HG03342 (cell line): ENCODE results near the gene ADGRA3.
"Not testable (repeated sequence)": the region's sequence is repeated elsewhere in the genome, so short reads cannot be mapped to it uniquely, and the experiment has no call there.

Source experiments
- ATAC-seq: cut with Tn5 transposase; IDR thresholded peaks from one replicate; pipeline ENCODE4 v1.9.1; 2021; ENCODE audit warnings: mild to moderate bottlenecking, moderate library complexity; ENCODE audit not compliant: unreplicated experiment

The ADGRA3 gene

DNA sequence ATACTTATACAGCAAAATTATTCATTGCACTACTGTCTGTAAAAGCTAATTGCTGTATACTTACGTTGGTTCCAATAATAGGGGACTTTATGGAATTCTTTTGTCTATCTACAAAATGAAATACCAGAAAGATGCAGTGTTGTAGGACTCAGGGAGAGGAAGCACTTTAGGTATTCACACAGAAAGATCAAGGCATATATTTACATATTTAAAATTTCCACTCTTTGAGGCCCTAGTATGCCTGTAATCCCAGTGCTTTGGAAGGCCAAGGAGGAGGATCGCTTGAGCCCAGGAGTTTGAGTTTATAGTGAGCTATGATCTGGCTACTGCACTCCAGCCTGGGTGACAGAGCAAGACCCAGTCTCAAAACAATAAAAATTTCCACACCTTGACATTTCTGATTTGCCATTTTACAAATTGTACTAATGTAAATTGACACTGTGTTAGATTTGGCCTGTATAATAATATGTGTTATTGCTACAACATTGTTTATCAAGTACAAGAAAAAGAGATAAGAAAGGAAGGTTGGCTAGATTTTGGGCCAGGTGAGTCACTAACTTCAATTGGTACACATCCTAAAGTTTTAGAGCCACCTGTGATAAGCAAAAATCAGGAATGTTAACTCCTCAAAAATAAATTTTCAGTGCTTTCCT, 35.1 kb downstream of the ADGRA3 start:
- ATAC-seq = no peak

DNA sequence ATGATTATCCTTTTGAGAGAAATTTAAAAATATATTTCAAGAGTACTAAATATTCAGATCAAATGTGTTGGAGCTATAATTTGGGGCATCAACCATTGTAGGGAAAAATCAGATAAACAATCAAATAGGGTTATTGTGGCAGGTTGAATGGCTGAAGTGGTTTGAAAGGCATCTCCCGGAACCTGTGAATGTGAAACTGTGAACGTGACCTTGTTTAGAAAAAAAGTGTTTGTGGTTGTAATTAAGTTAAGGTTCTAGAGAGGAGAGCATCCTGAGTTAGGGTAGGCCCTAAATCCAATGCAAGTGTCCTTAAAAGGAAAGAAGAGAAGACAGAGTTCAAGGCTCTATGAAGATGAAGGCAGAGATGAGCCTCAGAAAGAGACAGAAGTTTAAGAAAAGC, 37.4 kb downstream of the ADGRA3 start:
- ATAC-seq = no peak

DNA sequence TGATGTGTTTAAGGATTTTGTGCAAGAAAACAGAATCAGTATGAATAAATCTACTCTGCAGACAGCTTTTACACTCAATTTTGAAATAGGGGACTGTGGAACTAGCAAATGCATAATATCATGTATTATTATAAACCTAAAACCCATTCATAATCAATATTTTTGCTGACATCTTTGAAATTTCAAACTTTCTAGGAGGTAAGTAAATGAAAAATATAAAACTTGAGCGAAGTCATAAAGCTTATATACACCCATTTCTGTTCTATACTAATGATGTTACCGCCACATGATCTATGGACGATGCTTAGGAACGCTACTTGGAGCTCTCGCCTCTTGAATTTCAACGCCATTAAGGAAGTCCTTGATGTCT, 38.1 kb downstream of the ADGRA3 start:
- ATAC-seq = no peak

DNA sequence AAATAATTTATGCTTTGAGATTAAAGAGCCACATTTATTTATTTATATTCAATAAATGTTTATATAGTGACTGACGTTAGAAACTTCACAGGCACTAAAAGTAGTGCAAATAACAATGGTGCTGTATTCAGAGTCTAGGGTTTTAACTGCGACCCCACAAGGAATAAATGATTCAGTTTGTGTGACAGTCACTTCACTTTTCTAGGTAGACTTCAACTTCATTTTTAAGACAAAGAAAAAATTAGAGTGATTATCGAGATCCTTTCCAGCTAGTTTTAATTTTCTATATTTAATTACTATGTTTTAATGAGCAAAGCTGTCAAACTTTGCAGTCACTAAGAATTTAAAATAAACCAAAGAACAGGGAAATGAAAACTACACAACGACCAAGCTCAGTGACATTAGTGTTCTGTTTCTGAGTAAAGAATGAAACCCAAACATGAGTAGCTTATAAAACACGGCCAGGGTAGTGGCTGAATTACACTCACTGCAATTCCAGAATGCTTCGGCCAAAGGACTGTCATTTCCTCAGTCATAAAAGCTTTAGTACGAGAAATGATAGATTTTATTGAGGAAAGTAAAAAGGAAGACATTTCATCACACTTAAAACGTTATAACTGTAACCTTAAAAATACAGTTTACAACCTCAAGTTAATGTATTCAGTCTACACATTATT, 38.6 kb downstream of the ADGRA3 start:
- ATAC-seq = no peak

DNA sequence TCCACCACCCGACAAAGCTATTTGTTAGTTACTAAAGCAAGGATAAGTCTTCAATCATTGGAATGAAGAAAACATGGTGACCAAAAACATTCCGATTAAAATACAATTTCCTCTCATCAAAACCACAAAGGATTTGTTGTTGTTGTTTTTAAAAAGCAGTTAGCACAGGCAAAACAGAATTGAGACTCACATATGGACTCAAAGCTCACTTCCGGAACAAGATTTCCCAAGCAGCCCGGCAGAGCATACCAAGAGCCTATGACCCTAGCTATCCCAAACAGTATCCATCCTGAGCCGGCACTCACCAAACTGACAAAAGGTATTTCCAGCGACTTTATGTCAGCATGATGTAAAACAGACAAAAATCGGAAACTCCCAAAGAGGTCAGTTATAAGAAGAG, 39.9 kb downstream of the ADGRA3 start:
- ATAC-seq = no peak

DNA sequence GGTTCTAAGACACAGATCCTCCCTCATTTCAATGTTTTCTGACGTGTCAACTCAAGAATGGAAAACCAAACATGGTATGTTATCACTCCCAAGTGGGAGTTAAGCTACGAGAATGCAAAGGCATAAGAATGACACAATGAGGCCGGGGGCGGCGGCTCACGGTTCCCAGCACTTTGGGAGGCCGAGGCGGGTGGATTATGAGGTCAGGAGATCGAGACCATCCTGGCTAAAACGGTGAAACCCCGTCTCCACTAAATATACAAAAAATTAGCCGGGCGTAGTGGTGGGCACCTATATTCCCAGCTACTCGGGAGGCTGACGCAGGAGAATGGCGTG, 40.6 kb downstream of the ADGRA3 start:
- ATAC-seq = not testable (repeated sequence)

DNA sequence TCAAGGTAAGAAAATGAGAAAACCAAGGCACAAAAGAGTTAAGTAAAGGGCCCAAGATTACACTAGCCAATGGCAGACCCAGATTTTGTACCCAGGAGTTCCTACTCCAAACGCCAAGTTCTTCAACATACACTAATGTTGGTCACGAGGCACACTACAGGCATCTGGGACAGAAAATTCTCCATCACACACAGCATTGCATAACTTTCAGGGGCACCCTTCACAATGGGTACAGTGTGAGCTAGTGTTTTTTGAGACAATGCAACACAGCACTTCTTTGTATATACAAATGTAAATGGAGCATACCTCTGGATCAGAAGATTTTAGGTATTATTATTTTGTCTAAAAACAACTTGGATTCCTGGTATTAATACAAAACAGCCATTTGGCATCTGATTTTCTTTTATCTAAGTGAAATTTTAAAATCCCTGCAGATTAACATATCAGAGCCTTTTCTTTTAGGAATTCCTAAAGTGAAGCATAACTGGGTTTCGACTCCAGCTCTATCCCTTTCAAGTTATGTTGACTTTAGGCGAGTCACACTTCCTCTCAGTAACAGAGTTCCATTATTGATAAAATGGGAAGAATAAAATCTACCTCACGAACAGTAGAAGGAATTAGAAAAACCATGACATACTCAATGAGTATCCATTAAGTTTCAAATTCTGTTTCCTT, 41.1 kb downstream of the ADGRA3 start:
- ATAC-seq = no peak

DNA sequence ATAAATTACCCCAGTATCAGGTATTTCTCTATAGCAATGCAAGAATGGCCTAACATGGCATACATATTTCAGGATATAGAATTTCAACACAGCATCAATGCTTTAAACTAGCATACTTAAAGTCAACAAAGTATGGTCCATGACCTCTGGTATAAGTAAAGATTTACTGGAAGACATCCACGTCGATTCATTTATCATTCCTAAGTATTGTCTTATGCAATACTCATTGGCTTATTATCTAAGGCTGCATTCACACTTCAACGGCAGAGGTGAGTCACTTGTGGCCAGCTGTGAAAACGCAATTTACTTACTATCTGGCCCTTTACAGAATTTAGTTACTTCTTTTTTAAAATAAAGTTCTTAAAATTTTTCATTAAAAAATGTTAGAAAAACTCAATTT, 42.6 kb downstream of the ADGRA3 start:
- ATAC-seq = no peak

DNA sequence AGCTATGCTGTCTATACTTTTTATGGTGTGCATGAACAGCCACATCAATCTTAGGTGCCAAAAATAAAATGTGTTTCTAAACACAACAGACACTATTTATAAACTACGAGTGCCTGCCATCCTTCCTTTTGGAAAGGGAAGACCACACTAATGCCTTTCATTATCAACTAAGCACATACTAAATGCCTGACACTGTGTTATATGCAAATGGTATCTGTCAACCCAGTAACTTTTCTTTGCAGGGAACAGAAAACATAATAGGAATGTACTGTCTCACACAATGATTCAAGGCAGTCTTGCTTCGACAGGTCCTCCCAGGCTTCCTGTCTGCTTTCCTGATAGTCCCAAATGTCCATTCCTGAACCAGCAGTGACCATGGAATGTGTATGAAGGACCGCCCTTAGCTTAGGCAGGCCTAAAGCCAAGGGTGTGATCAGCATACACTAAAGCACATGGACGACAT, 43.8 kb downstream of the ADGRA3 start:
- ATAC-seq = no peak

DNA sequence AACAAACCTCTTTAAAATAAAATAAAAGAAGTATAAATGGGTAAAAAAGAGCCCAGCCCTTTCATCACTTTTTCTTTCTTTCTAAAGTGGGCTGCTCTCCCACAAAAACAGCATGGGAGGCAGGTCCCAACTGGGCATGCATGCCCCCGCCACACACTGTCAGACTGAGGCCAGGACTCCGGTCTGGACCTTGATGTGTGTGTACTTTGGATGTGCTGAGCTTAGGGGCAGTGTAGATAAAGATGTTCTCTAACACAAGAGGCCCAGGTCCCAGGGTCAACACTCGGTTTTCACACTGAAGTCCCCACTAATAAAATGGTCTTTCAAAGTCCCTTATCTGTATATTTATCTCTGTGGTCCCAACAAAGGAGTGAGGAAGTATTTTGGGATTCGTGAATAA, 44.4 kb downstream of the ADGRA3 start:
- no peak for ATAC-seq

DNA sequence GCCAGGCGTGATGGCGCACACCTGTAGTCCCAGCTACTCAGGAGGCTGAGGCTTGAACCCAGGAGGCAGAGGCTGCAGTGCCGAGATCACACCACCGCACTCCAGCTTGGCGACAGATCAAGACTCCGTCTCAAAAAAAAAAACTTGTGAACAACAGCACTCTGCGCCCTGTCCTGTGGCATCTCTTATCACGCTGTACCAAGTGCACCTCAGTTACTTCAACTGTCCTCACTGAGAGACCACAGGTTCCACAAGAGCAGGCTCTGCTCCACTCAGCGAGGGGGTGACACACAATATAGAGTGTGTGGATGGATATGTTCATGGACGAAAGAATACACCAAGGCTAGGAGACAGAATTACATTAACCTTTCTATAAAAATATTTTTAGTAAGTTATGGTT, 49.3 kb downstream of the ADGRA3 start:
- ATAC-seq = no peak

DNA sequence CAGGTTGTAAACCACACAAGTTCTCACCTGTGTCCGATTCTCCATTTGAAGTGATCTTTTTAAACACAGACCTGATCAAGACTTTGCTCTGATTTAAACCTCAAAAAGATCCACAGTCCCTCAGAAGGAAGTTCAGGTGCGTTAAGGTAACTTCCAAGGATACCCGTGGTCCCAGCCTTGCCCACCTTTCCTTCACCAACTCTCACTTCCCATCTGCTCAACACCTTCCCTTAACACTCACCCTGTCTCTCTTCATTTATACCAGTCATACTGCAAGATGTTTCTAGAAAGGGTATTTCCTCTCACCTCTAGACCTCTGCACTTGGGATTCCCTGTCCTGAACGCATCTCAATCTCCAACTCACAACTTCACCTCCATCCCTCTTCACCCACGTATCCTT, 49.9 kb downstream of the ADGRA3 start:
- no peak for ATAC-seq

DNA sequence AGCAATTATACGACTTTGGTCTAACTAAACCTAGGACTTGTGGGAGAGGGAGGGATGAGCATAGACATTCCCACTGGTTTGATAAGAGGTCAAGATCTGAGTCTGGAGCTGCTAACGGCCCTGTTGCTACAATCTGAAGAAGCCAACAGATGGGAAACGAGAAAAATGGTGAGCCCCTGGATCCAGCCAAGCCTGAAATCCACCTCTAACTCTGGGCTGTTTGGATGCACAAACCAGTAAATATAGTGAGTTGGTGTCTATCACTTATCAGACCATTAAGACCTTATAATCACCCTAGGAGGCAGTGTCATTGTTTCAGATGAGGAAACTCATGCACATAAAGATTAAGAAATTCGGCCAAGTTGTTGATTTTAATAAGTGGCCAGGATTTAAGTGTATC, 50.5 kb downstream of the ADGRA3 start:
- ATAC-seq = no peak

DNA sequence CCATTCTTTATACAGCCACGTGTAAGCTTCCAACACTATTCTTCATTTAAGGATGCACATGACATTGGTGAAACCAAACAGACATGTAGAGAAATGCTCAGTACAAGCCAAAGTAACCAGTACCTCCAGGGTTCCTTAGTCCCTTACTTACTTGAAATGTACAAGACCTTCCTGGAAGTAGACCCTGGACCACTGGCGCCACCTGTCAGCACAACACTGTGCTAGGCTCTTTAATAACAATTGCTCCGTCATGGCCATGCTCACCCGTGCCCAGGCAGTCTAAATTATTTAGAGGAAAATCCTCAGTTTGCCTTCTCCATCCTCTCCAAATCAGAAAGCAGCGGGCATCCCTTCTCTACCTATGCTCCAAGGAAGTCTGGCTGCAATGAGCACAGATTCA, 52.7 kb downstream of the ADGRA3 start:
- no peak for ATAC-seq

DNA sequence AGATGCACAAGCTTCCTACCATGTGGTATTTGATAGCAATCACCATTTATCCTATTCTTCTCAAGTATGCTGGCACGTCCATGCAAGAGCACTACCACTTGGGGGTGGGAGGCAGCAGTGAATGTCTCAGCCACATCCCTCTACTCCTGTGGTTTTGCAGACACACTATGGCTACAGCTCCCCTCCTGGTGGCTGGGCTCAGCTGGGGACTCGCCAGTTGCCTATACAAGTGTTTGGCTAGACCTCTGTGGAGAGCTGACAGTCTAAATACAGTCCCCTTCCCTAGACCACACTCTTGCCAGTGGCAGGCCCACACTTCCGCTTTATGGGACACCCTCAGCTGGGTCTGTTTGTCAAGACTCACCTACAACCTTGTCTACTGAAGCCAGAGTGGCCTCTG, 53.2 kb downstream of the ADGRA3 start:
- no peak for ATAC-seq

DNA sequence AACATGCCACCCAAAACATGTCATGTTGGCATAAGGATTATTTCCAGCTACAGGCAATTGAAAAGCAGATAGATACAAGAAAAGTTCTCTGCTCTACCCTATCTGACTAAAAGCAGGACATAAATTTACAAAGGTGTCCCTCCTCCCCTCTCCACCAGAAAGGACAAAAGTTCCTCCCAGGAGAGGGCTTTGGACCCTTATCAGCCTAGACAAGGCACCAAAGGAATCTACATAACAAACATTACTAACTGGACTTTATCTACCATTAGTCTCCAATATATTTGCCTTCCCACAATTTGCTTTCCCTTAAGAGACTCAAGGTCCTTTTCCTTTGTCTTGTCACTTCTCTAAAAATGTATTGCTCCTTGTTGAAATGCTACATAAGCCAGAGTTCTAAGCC, 55.6 kb downstream of the ADGRA3 start:
- ATAC-seq = no peak

DNA sequence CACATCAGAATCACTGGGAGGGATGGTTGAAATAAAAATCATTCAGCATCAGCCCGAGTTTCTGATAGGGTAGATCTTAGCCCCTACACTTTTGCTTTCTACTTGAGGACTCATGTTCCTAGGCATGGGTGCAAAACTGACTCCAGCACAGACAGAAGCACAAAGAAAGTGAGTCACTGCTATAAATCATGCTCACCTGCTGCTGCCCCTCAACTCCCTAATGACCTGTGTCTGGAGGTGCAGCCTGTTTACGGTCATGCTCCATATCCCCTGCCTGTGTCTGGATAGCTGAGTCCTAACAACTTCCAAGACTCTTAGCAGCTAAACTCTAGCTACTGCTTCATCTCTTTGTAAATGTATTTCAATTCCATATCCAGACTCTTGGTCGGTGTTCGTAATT, 57.8 kb downstream of the ADGRA3 start:
- no peak for ATAC-seq

DNA sequence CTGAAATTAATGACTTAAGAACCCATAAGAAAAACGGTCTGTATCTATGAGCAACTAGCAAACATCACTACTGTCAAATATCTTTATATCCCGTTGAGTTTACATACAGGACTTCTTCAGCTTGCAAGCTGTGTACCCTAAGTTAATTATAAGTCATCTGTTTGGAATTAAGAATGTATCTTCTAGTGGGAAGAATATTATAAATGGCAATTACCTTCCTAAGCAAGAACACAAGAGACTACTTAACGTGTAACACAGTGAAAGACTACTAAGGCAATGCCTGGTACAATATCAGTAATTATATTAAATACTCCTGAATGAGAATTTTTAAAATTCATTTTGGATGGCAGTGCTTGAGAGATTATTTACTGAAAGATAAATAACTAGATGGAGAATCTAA, 58.5 kb downstream of the ADGRA3 start:
- no peak for ATAC-seq

DNA sequence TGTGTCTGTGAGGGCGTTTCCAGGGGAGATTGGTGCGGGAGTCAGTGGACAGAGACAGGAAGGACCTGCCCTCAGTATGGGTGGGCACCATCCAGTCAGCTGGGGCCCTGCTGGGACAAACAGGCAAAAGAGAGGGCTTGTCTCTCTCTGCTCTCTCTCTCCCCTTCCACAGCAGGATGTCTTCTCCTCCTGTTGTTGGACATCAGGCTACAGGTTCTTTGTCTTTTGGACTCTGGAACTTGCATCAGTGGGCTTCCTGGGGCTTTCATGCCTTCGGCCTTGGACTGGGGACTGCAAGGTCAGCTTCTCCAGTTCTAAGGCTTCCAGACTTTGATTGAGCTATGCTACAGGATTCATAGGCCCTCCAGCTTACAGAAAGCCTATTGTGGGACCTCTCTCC, 59.6 kb downstream of the ADGRA3 start:
- no peak for ATAC-seq

DNA sequence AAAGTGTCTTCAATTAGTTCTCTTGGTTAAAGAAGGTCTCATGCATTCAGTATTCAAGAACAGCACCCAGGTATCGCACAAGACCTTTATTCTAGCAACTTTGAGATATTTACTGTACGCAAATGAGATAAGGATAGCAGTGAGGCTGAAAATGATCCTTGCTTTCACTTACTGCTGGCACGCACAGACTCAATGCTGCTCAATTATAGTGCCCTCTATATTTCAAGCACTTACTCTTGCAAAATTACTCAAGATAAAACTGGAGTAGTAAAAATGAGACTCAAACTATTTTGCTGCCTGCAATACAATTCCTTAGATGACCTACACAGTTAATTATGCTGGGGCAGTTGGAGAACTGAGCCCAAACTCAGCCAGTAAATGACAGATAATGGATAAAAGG, 60.9 kb downstream of the ADGRA3 start:
- no peak for ATAC-seq

DNA sequence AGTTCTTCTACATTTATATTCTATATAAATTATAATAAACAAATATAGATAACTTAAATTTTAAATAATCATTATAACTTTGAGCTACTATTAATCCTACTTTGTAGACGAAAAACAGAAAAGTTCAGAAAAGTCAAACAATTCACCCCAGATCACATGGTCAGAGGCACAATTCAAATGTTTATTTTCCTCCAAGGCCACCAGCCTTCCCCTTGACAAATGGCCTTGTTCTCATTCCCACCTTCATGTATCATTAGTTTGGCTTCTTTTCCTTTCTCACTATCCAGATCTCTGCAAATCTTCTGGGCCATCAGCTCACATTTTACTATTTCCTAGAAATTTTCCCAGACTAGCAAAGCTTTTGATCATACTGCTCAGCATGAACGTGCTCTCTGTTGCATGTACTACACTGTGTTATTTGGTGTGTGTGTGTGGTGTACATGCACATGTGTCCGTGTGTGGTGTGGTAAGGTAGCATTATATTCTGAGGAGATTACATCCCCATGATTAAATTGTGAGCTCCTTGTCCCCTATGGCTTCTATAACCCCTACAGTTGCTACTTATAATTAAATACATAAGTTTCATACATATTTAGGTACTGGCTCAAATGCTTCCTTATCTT, 61.5 kb downstream of the ADGRA3 start:
- ATAC-seq = no peak

DNA sequence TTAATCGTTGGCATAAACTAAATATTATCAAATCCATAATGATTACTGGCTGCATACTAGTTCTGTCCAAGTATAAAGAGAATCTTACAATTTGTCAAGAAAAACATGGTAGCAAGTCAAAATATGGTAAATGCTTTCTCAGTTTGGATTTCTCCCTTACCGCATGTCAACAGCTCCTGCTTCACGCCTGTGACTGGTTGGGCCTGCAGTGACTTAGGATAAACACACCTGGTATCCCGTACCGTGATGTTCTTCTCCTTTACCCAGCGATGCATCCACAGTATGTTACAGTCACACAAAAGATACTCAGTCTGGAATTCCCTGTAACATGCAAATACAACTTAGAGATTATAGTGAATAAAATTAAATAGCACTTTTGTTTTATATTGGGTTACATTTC, 71.1 kb downstream of the ADGRA3 start:
- no peak for ATAC-seq
